Ovary (tissue), 3 donors: ENCODE measurements around the gene SNAP29.

Source experiments
- POLR2A ChIP-seq: fragments of 450-650 bp; IDR thresholded peaks from one replicate; pipeline ENCODE4 v1.6.1; 2017; ENCODE audit warnings: antibody characterized with exemption, mild to moderate bottlenecking, moderate library complexity
- TF ChIP-seq, protein P1 (sequence below), 3 donors: fragments of 450-650 bp in 2 of 3; fragments of 200-600 bp in 1 of 3; IDR thresholded peaks; one replicate each; pipeline versions ENCODE4 v1.5.1 to v1.8.0; 2016 to 2022; ENCODE audit warnings: antibody characterized with exemption in 3 of 3, mild to moderate bottlenecking in 1 of 3
- donor health status: DM: no; HTN: no; CAD: no.

DNA sequence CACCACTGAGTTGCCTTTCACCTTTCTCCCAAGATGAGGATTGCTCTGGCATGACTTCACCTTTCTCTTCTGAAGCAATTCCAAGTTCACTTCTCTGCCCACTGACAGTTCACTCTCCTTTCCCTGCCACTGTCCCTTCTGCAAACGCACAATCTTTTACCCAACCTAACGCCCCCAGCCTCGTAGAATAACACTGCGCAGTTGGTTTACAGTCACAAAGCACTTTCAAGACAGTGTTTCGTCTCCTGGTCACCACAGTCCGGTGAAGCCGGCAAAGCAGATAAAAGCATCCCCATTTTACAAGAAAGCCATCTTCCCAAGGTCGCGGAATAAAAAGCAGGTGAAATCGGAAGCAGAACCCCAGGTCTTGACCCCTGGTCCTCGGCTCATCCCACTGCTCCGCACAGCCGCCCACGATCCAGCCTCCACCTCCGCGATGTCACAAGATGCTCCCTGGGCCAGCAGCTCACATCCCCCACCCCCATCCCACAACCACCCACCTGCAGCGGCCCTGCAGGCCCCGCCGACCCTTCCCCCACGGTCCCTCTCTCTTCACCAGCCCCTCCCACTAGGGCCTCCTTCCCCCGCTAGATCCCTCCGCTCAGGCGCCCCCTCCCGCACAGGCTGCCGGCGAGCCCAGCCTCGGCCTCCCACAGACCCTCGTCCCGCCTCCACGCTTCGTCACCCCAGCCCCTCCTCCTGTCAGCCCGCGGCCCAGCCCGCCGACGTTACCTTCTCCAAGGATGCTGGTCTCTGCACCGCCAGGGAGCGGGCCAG lies 781 bp upstream of the SNAP29 start:
- TF ChIP-seq, protein P1, sequence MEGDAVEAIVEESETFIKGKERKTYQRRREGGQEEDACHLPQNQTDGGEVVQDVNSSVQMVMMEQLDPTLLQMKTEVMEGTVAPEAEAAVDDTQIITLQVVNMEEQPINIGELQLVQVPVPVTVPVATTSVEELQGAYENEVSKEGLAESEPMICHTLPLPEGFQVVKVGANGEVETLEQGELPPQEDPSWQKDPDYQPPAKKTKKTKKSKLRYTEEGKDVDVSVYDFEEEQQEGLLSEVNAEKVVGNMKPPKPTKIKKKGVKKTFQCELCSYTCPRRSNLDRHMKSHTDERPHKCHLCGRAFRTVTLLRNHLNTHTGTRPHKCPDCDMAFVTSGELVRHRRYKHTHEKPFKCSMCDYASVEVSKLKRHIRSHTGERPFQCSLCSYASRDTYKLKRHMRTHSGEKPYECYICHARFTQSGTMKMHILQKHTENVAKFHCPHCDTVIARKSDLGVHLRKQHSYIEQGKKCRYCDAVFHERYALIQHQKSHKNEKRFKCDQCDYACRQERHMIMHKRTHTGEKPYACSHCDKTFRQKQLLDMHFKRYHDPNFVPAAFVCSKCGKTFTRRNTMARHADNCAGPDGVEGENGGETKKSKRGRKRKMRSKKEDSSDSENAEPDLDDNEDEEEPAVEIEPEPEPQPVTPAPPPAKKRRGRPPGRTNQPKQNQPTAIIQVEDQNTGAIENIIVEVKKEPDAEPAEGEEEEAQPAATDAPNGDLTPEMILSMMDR (IDR thresholded peaks at IDR 0.05), result no peak
- TF ChIP-seq POLR2A, result no peak
